ENCODE measurements around the gene LRRC28.

LRRC28 gene

GRCh38 chr15:99438691-99439523, 187.6 kb downstream of the LRRC28 start:
- DNase-seq = no peak

- no peak for DNase-seq
These were observed 188.2 kb downstream of the LRRC28 start for GRCh38 chr15:99439524-99439835.

GRCh38 chr15:99440029-99440428, 188.7 kb downstream of the LRRC28 start:
- DNase-seq = no peak

All from NCI-H2107 (cell line).